Vagina (tissue), 2 donors: ENCODE data around the gene CEACAM5. TPM values are rescaled to one million over a fixed set of nuclear protein-coding genes. Genes with fewer than 3 reads are reported as not detected.

Source experiments
- DNase-seq, 2 donors: peaks; one replicate each; pipeline ENCODE4 v3.0.0-alpha.2; 2017; ENCODE audit errors: extremely low spot score in 2 of 2
- H3K27ac ChIP-seq: fragments of 200-600 bp; sonication (generic); one replicate; pipeline ENCODE4 v1.5.1; 2019
- H3K27me3 ChIP-seq: fragments of 200-600 bp; sonication (generic); one replicate; pipeline ENCODE4 v1.5.1; 2019
- H3K36me3 ChIP-seq, 2 donors: fragments of 200-600 bp; sonication (generic); one replicate each; pipeline ENCODE4 v1.5.1; 2017 to 2019
- H3K4me1 ChIP-seq: fragments of 200-600 bp; sonication (generic); one replicate; pipeline ENCODE4 v1.5.1; 2019
- H3K4me3 ChIP-seq, 2 donors: fragments of 200-600 bp; sonication (generic); 1 replicate in 1 of 2; 2 replicates in 1 of 2; pipeline ENCODE4 v1.5.1; 2016 to 2019
- H3K9me3 ChIP-seq: fragments of 200-600 bp; sonication (generic); one replicate; pipeline ENCODE4 v1.5.1; 2019
- CTCF ChIP-seq, 3 experiments: fragments of 450-650 bp in 2 of 3; fragments of 200-600 bp in 1 of 3; sonication (generic) in 1 of 3; IDR thresholded peaks; one replicate each; pipeline ENCODE4 v1.5.1; 2017 to 2019; ENCODE audit warnings: antibody characterized with exemption in 3 of 3, mild to moderate bottlenecking in 2 of 3, moderate library complexity in 2 of 3
- POLR2A ChIP-seq, 2 donors: fragments of 450-650 bp; IDR thresholded peaks; one replicate each; pipeline ENCODE4 v1.6.1; 2017; ENCODE audit warnings: antibody characterized with exemption in 2 of 2, mild to moderate bottlenecking in 2 of 2, moderate library complexity in 2 of 2
- POLR2AphosphoS5 ChIP-seq, 2 donors: sonication (generic); formaldehyde crosslinking; IDR thresholded peaks; one replicate each; pipeline ENCODE4 v1.9.0; 2017; ENCODE audit warnings: antibody characterized with exemption in 2 of 2, mild to moderate bottlenecking in 2 of 2, low read depth in 1 of 2; ENCODE audit not compliant: insufficient read depth in 1 of 2
- intact Hi-C: fragments of 100-400 bp; cut with DNase I; formaldehyde crosslinking; loops from one replicate; pipeline ENCODE4 v1.15.1; 2023
- total RNA-seq: library from RNA; depleted of rRNA; stranded (reverse); fragments of >200 nt; gene quantifications from one replicate; pipeline ENCODE4 v1.2.3, GENCODE V29; 2016

CEACAM5 gene
- 52.1 TPM for total RNA-seq

- no peaks in the 10 kb centered on the region for H3K4me1 ChIP-seq
- TF ChIP-seq POLR2AphosphoS5 (IDR thresholded peaks at IDR 0.05; ENCODE audit: insufficient read depth in 1 of 2, low read depth in 1 of 2) (no peak), POLR2A (IDR thresholded peaks at IDR 0.05) (no peak), CTCF (IDR thresholded peaks at IDR 0.05) (no peak)
- peak in 1 of 2 donors; percentile 55 for DNase-seq
- no peak within 1 kb of the TSS for H3K27ac ChIP-seq
- no peaks in the 10 kb centered on the region for H3K27me3 ChIP-seq
- no peaks in the 10 kb centered on the region for H3K36me3 ChIP-seq
- H3K4me3 ChIP-seq = peak within 1 kb of the TSS in 1 of 2 donors; percentile 14
- intact Hi-C loops = no loop called here
- H3K9me3 ChIP-seq = no peaks in the 10 kb centered on the region
These were observed at the start of gene CEACAM5 for GRCh38 chr19:41708481-41708880. Gene CEACAM5 (plus strand): TSS chr19:41708626. CDS start chr19:41708732, 106 bp downstream.

- Histone ChIP-seq H3K27me3 (no peaks in the 10 kb centered on the region), H3K4me3 (no peak overlapping the region), H3K27ac (no peak overlapping the region), H3K4me1 (no peaks in the 10 kb centered on the region), H3K36me3 (no peaks in the 10 kb centered on the region), H3K9me3 (peaks cover 9% of the 10 kb centered on the region)
- TF ChIP-seq POLR2A (IDR thresholded peaks at IDR 0.05) (no peak), POLR2AphosphoS5 (IDR thresholded peaks at IDR 0.05; ENCODE audit: insufficient read depth in 1 of 2, low read depth in 1 of 2) (no peak), CTCF (IDR thresholded peaks at IDR 0.05) (no peak)
- DNase-seq = no peak
- intact Hi-C loops = no loop called here
These were observed 42.4 kb upstream of the CEACAM5 start for GRCh38 chr19:41666075-41666474.

- H3K27me3 ChIP-seq = no peaks in the 10 kb centered on the region
These were observed 40.1 kb upstream of the CEACAM5 start for GRCh38 chr19:41668315-41668714.

GRCh38 chr19:41670755-41671154 is 37.7 kb upstream of the CEACAM5 start:
- no peaks in the 10 kb centered on the region for H3K27me3 ChIP-seq
- H3K27ac ChIP-seq = no peak overlapping the region
- intact Hi-C loops = no loop called here
- H3K36me3 ChIP-seq = no peaks in the 10 kb centered on the region
- no peak for DNase-seq
- no peak overlapping the region for H3K4me3 ChIP-seq
- peaks cover 4% of the 10 kb centered on the region for H3K9me3 ChIP-seq
- no peaks in the 10 kb centered on the region for H3K4me1 ChIP-seq
- TF ChIP-seq POLR2A (IDR thresholded peaks at IDR 0.05) (no peak), POLR2AphosphoS5 (IDR thresholded peaks at IDR 0.05; ENCODE audit: insufficient read depth in 1 of 2, low read depth in 1 of 2) (no peak)

More at GRCh38 chr19:41668315-41668714, 40.1 kb upstream of the CEACAM5 start:
- Histone ChIP-seq H3K4me1 (no peaks in the 10 kb centered on the region), H3K9me3 (peaks cover 9% of the 10 kb centered on the region), H3K4me3 (no peak overlapping the region), H3K36me3 (no peaks in the 10 kb centered on the region), H3K27ac (no peak overlapping the region)
- no peak for TF ChIP-seq CTCF (IDR thresholded peaks at IDR 0.05)
- no peak for TF ChIP-seq POLR2A (IDR thresholded peaks at IDR 0.05)
- no peak for TF ChIP-seq POLR2AphosphoS5 (IDR thresholded peaks at IDR 0.05; ENCODE audit: insufficient read depth in 1 of 2, low read depth in 1 of 2)
- no peak for DNase-seq
- intact Hi-C loops = no loop called here

GRCh38 chr19:41671486-41671885 is 36.9 kb upstream of the CEACAM5 start:
- no peak for DNase-seq
- Histone ChIP-seq H3K4me3 (no peak overlapping the region), H3K27ac (no peak overlapping the region), H3K9me3 (no peaks in the 10 kb centered on the region), H3K36me3 (no peaks in the 10 kb centered on the region), H3K27me3 (no peaks in the 10 kb centered on the region), H3K4me1 (no peaks in the 10 kb centered on the region)
- intact Hi-C loops = no loop called here
- no peak for TF ChIP-seq POLR2AphosphoS5 (IDR thresholded peaks at IDR 0.05; ENCODE audit: insufficient read depth in 1 of 2, low read depth in 1 of 2)
- no peak for TF ChIP-seq POLR2A (IDR thresholded peaks at IDR 0.05)
- no peak for TF ChIP-seq CTCF (IDR thresholded peaks at IDR 0.05)
